CD14-positive monocyte (primary cell): ENCODE results near the gene SFI1. TPM values are rescaled to one million over a fixed set of nuclear protein-coding genes. Genes with fewer than 3 reads are reported as not detected.

ENCODE experiments used
- DNase-seq, 3 donors: peaks; one replicate each; pipeline ENCODE4 v3.0.0-alpha.2; 2011 to 2022
- H2AFZ ChIP-seq: 2 replicates; pipeline ENCODE4 v1.6.0; 2012; ENCODE audit warnings: mild to moderate bottlenecking, low read depth, low read length, inconsistent platforms; ENCODE audit not compliant: insufficient read depth, poor library complexity, severe bottlenecking
- H3K27ac ChIP-seq, 2 donors: 1 replicate in 1 of 2; 2 replicates in 1 of 2; pipeline ENCODE4 v1.5.1; 2012 to 2013; ENCODE audit warnings: low read length in 2 of 2, control low read depth in 1 of 2, inconsistent platforms in 1 of 2, low read depth in 1 of 2, mild to moderate bottlenecking in 1 of 2
- H3K27me3 ChIP-seq, 2 donors: one replicate each; pipeline versions ENCODE4 v1.6.0 to v1.6.1; 2011 to 2013; ENCODE audit warnings: low read length in 2 of 2; ENCODE audit not compliant: control insufficient read depth in 2 of 2, insufficient read depth in 2 of 2
- H3K36me3 ChIP-seq, 2 donors: replicated peaks in 1 of 2; 1 replicate in 1 of 2; 2 replicates in 1 of 2; pipeline versions ENCODE4 v1.5.1 to v1.6.1; 2012 to 2013; ENCODE audit warnings: low read length in 2 of 2, control low read depth in 1 of 2, inconsistent platforms in 1 of 2, mild to moderate bottlenecking in 1 of 2; ENCODE audit not compliant: insufficient read depth in 2 of 2, control insufficient read depth in 1 of 2
- H3K4me1 ChIP-seq, 2 donors: 1 replicate in 1 of 2; 2 replicates in 1 of 2; pipeline versions ENCODE4 v1.5.1 to v1.6.1; 2012 to 2013; ENCODE audit warnings: low read length in 2 of 2, control low read depth in 1 of 2, inconsistent platforms in 1 of 2, mild to moderate bottlenecking in 1 of 2, moderate library complexity in 1 of 2; ENCODE audit not compliant: insufficient read depth in 2 of 2, control insufficient read depth in 1 of 2
- H3K4me2 ChIP-seq: replicated peaks from 2 replicates; pipeline ENCODE3; 2012; ENCODE audit warnings: low read length, moderate library complexity, mild to moderate bottlenecking; ENCODE audit not compliant: poor library complexity, severe bottlenecking; ENCODE audit errors: extremely low read depth
- H3K4me3 ChIP-seq, 3 experiments: fragments of 200-600 bp in 1 of 3; sonication (generic) in 1 of 3; replicated peaks in 1 of 3; 1 replicate in 2 of 3; 2 replicates in 1 of 3; pipeline ENCODE4 v1.5.1; 2011 to 2013; ENCODE audit warnings: low read length in 3 of 3, mild to moderate bottlenecking in 3 of 3, control low read depth in 2 of 3, low read depth in 2 of 3, inconsistent platforms in 1 of 3, moderate library complexity in 1 of 3
- H3K79me2 ChIP-seq: 2 replicates; pipeline ENCODE4 v1.6.0; 2012; ENCODE audit warnings: mild to moderate bottlenecking, control low read depth, inconsistent platforms, low read length, moderate library complexity; ENCODE audit not compliant: insufficient read depth
- H3K9ac ChIP-seq: 2 replicates; pipeline ENCODE4 v1.6.0; 2017; ENCODE audit warnings: low read length, mild to moderate bottlenecking; ENCODE audit not compliant: insufficient read depth, poor library complexity, severe bottlenecking
- H3K9me3 ChIP-seq, 2 donors: replicated peaks in 1 of 2; 1 replicate in 1 of 2; 2 replicates in 1 of 2; pipeline versions ENCODE4 v1.5.1 to v1.6.1; 2012 to 2013; ENCODE audit warnings: low read length in 2 of 2, control low read depth in 1 of 2; ENCODE audit not compliant: control insufficient read depth in 1 of 2, insufficient read depth in 1 of 2
- H4K20me1 ChIP-seq: 2 replicates; pipeline ENCODE4 v1.6.0; 2012; ENCODE audit warnings: mild to moderate bottlenecking, low read length, control low read depth, moderate library complexity; ENCODE audit not compliant: insufficient read depth
- H3K27ac Mint-ChIP-seq, 7 donors: one replicate each; pipeline ENCODE4 v1.8.0; 2020; ENCODE audit warnings: mild to moderate bottlenecking in 7 of 7, mixed read lengths in 7 of 7, moderate library complexity in 6 of 7, inconsistent platforms in 2 of 7
- H3K27me3 Mint-ChIP-seq, 3 donors: one replicate each; pipeline ENCODE4 v1.8.0; 2021 to 2022; ENCODE audit warnings: low read depth in 3 of 3, mild to moderate bottlenecking in 3 of 3, mixed read lengths in 3 of 3, moderate library complexity in 3 of 3, inconsistent platforms in 1 of 3
- H3K36me3 Mint-ChIP-seq, 2 donors: one replicate each; pipeline ENCODE4 v1.8.0; 2020; ENCODE audit warnings: mixed read lengths in 2 of 2, inconsistent platforms in 1 of 2, mild to moderate bottlenecking in 1 of 2
- H3K4me1 Mint-ChIP-seq: one replicate; pipeline ENCODE4 v1.8.0; 2020; ENCODE audit warnings: mild to moderate bottlenecking, mixed read lengths
- H3K4me3 Mint-ChIP-seq, 2 donors: one replicate each; pipeline ENCODE4 v1.8.0; 2020; ENCODE audit warnings: mild to moderate bottlenecking in 2 of 2, mixed read lengths in 2 of 2, moderate library complexity in 1 of 2
- H3K9me3 Mint-ChIP-seq, 7 donors: one replicate each; pipeline ENCODE4 v1.8.0; 2020 to 2022; ENCODE audit warnings: mixed read lengths in 7 of 7, mild to moderate bottlenecking in 6 of 7, moderate library complexity in 6 of 7, inconsistent platforms in 2 of 7
- CTCF ChIP-seq: fragments of 200-600 bp; IDR thresholded peaks from one replicate; pipeline ENCODE4 v1.8.0; 2022; ENCODE audit warnings: antibody characterized with exemption, mild to moderate bottlenecking
- WGBS: methylation state at CpG from one replicate; pipeline ENCODE4 v1.1.5; 2013; ENCODE audit warnings: missing lambda C conversion rate; ENCODE audit not compliant: insufficient coverage; 5-methylcytosine and 5-hydroxymethylcytosine counted together
- intact Hi-C, 2 donors: fragments of 100-400 bp; cut with micrococcal nuclease; formaldehyde crosslinking; loops; one replicate each; pipeline versions ENCODE4 v1.15.0 to v1.15.1; 2023
- polyA plus RNA-seq, 3 donors: library from polyadenylated mRNA; depleted of rRNA in 1 of 3; unstranded in 2 of 3; stranded (reverse) in 1 of 3; fragments of 300-500 nt in 2 of 3; fragments of >200 nt in 1 of 3; fragmentation: Illumina TruSeq in 2 of 3; gene quantifications; 1 replicate in 2 of 3; 2 replicates in 1 of 3; pipeline ENCODE4 v1.2.3, GENCODE V29; 2012 to 2021

The SFI1 gene
- polyA plus RNA-seq, 3 donors: 1.7 to 43.4 (median 3.6) TPM

GRCh38 chr22:31615940-31616314 lies 119.6 kb downstream of the SFI1 start:
- H3K4me1 ChIP-seq: peaks cover 16 to 26% of the 10 kb centered on the region in 2 donors
- H3K27ac ChIP-seq: peak overlapping the region; percentile 43 to 79
- no peaks in the 10 kb centered on the region for H3K9me3 ChIP-seq
- H3K4me1 Mint-ChIP-seq: peaks cover 32% of the 10 kb centered on the region
- peak overlapping the region; percentile 65 to 91 (median 80) for H3K27ac Mint-ChIP-seq
- TF ChIP-seq CTCF: no peak
- H2AFZ ChIP-seq: no peak overlapping the region
- peaks cover 46 to 57% of the 10 kb centered on the region in 2 donors for H3K36me3 Mint-ChIP-seq
- no peaks in the 10 kb centered on the region for H3K9me3 Mint-ChIP-seq
- H3K27me3 ChIP-seq: no peaks in the 10 kb centered on the region
- no peak overlapping the region for H3K4me2 ChIP-seq
- intact Hi-C loops: no loop called here
- H3K4me3 Mint-ChIP-seq: no peak overlapping the region
- H3K9ac ChIP-seq: peak overlapping the region; percentile 45
- H3K79me2 ChIP-seq: peaks cover under 1% of the 10 kb centered on the region
- H3K36me3 ChIP-seq: peaks cover 47% of the 10 kb centered on the region in 2 donors
- no peak overlapping the region for H3K4me3 ChIP-seq
- 48% methylated on average over 4 of the region's 4 CpGs for WGBS
- H4K20me1 ChIP-seq: peaks cover 62% of the 10 kb centered on the region
- H3K27me3 Mint-ChIP-seq: no peaks in the 10 kb centered on the region
- DNase-seq: peak in 1 of 3 donors; percentile 21

- Histone ChIP-seq H3K79me2 (peaks cover 6% of the 10 kb centered on the region), H3K36me3 (peaks cover 48% of the 10 kb centered on the region in 2 donors), H4K20me1 (peaks cover 67% of the 10 kb centered on the region), H3K4me3 (no peak overlapping the region), H3K27me3 (no peaks in the 10 kb centered on the region), H3K4me2 (no peak overlapping the region), H3K4me1 (peaks cover 16 to 26% of the 10 kb centered on the region in 2 donors), H2AFZ (no peak overlapping the region), H3K9me3 (no peaks in the 10 kb centered on the region), H3K9ac (peak overlapping the region; percentile 45), H3K27ac (peak overlapping the region; percentile 43 to 79)
- Mint-ChIP-seq H3K4me3 (no peak overlapping the region), H3K9me3 (no peaks in the 10 kb centered on the region), H3K27me3 (no peaks in the 10 kb centered on the region), H3K4me1 (peaks cover 32% of the 10 kb centered on the region), H3K27ac (peak overlapping the region; percentile 35 to 91 (median 70)), H3K36me3 (peaks cover 45 to 57% of the 10 kb centered on the region in 2 donors)
- no peak for TF ChIP-seq CTCF
- intact Hi-C loops: no loop called here
- WGBS: 64% methylated on average over 8 of the region's 9 CpGs
- peak in 1 of 3 donors; percentile 58 for DNase-seq
Measured at GRCh38 chr22:31616315-31616980, 120.1 kb downstream of the SFI1 start.
